COLO829 (cell line): ENCODE measurements around the gene LRBA.

ENCODE experiments used
- DNase-seq: peaks from one replicate; pipeline ENCODE4 v3.0.0; 2012; ENCODE audit warnings: low spot score

Gene LRBA

DNA sequence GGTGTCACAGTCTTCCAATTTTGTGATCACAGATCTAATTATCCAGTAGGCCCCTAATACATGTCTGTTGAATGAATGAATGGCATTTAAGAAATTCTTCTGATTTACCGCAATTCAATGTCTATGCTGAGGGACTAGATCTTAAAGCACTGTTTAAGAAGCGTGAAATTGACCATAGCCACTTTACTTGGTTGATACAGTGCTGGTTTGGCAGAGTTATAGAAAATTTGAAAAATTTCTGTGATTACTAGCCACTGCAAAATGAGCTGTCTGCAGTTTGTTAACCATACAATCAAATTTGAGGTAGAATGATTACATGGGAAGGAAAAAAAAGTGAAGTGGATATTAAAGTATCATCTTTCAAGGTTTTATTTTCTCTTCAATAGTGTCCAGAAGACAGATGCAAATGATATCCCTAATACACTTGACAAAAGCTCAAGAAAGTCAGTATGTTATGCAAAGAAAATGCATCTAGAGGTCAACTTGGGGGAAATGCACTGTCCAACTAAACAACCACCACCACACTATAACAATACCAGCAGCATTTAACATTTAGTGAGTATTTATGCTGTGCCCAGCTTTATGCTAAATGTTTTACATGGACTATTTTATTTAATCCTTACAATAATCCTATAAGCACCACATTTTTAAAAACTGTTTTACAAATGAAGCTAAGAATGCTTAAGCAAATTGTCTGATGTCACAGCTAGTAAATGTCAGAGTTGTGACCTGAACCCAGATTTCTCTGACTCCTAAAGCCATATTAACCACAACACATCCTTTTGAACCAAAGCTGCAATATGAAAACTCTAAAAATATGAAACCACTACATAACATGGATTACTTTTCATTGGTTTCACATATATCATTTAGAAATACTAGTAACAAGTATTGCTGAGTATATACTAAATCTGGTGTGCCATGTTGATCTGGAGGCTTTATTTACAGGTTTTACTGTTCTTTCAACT is 651.1 kb downstream of the LRBA start:
- DNase-seq, result no peak

- DNase-seq, result no peak
Observed at GRCh38 chr4:150358691-150359090, 656.4 kb downstream of the LRBA start.

DNA sequence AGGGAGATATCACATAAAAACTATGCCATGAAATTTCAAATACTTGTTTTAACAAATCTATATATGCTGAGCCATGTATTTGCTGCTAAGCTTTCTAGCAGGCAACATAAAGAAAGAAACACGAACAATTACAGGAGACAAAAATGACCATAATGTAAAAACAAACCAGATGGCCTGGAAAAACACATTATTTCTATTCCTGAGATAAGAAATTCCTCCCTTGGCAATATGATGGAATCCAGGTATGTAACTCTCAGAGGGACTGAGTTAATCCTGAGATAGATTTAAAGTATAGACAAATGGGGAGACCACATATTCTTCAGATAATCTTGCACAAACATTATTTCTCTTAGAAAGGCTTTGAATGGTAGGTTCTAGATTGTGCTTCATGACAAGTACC is 657.3 kb downstream of the LRBA start:
- DNase-seq, result no peak

- no peak for DNase-seq
Observed at GRCh38 chr4:150355858-150356455, 659.1 kb downstream of the LRBA start.

DNA sequence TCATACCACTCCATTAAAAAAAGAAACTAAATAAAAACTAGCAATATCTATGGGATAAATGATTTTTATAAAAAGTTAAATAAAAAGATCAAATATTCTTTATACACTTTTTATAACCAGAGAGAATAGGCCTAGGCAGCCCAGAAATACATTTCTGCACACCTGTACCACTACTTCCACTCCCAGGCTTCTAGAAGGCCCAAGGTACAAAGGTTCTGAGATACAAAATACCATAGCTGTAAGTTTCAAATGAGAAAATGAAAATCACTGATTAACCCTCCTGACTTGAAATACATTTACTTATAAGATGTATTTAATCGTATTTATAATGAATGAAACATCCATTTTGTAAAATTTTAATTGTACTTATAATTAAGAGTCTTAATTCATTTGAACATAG is 659.7 kb downstream of the LRBA start:
- DNase-seq, result no peak

DNA sequence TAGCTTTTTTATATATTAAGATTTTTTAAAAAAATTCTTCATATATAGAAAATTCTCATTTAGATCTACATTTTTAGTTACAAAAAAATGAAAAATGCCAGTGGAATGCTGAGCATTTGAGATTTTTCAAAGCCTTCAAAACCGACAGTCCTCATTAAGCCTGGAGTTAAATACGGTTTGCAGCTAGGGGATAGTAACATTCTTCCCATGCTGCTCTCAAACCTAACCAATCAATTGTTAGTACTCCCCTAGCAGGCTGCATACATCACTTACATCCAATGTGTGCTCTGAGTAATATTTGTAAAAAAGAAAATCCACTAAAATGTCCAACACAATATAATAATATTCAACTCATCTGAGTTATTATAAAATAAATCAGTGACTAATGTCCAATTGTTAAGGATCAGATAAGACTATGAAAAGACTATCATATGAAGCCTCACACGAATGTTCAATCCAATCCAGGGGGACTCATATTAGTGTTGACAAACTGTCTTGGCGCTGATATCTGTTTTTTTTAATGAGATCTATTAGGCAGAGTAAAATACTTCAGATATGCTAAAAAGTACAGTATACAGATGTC is 660.8 kb downstream of the LRBA start:
- no peak for DNase-seq

DNA sequence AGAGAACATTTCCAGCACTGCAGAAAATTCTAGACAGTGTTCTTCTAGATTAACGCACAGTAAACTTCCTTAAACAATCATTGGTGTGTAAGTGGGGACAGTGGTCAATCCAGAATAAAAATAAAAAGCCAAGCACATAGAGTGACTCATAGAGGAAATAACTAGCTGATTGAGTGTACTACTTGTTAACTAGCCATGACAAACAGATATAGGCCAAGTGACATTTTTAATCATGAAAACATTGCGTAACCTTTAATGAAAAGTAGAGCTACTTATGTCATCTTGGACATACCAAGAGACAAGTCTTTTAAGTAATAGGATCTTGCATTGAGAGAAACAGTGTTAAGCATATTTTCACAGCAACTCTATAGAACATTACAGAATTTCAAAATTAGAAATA is 667.0 kb downstream of the LRBA start:
- peak; percentile 10 for DNase-seq

GRCh38 chr4:150345207-150345744 is 669.8 kb downstream of the LRBA start:
- DNase-seq, result no peak

- DNase-seq, result no peak
Observed at GRCh38 chr4:150343796-150344195, 671.3 kb downstream of the LRBA start.

DNA sequence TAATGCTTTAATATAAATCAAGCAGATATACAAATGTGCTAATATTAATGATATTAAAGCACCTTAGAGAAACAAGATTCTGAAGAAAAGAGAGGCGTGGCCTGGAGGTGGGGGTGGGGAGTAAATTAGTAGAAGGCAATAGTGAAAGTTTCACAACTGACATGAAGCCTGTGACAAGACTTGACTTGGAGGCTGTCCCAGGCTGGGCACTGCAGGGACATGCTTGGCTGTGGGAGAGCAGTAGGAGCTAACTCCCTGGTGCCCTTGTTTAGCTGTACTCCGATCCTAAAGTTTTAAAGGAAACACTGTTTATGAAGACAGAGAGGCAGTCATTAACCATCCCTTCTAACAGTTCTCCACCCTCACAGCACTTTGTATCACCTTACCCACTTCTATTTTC is 672.1 kb downstream of the LRBA start:
- DNase-seq, result no peak

DNA sequence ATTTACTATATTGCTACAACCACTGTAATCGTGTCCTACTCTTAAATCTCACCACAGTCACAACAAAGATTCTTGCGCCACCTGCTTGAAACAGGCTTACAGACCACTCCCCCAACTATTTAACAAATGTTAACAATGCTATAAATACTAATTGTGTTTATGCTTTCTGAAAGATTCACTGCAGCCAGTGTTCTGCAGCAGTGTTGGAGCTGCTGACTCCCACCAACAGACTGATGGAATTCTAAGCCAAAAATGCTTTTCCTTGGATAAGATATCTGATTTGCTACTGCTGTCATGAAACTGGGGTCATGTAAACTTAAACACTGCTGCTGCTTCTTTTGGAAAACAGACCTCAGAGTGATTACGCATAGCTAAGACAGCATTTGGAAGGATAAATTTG is 677.4 kb downstream of the LRBA start:
- DNase-seq, result no peak

- no peak for DNase-seq
Observed at GRCh38 chr4:150336676-150337412, 678.2 kb downstream of the LRBA start.

GRCh38 chr4:150332961-150333360 is 682.1 kb downstream of the LRBA start:
- DNase-seq, result no peak

DNA sequence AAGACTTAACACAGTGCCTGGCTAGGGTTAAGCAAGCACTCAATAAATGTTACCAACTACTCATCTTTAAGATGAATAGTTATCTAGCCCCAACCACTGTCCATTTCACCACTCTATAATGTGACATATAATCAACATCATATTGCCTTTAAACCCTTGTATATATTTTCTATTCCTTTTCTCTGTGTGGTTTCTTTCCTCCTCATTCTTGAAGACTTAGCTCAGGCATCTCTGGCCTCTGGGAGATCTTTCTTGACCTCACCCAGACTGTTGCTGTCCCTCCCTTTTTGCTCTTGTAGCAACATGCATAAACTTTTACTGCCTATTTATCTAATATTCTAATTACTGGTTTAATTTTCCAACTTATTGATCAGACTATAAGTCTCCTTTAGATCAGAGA is 683.0 kb downstream of the LRBA start:
- no peak for DNase-seq

GRCh38 chr4:150329373-150329772 is 685.7 kb downstream of the LRBA start:
- DNase-seq, result no peak

GRCh38 chr4:150328496-150328895 is 686.6 kb downstream of the LRBA start:
- DNase-seq, result no peak

DNA sequence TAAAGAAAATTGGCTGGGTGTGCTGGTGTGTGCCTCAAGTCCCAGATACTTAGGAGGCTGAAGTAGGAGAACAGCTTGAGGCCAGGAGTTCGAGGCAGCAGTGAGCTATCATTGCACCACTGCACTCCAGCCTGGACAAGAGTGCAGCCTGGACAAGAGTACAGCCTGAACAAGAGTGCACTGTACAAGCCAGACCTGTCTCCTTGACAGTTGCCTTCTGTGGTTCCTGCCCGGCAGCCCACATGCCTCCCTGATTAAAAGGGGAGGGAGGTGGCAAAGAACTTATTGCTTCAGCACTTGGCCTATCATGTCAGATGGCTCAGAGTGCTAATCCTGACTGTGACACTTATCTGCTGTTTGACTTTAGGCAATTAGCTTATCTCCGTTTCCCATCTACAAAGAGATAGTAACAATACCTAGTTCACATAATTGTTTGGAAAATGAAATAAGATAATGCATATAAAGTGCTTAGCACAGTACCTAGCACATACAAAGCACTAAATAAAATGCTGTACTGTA is 687.8 kb downstream of the LRBA start:
- DNase-seq, result no peak

- DNase-seq, result no peak
Observed at GRCh38 chr4:150325872-150326271, 689.2 kb downstream of the LRBA start.

- no peak for DNase-seq
Observed at GRCh38 chr4:150323406-150324325, 691.4 kb downstream of the LRBA start.

DNA sequence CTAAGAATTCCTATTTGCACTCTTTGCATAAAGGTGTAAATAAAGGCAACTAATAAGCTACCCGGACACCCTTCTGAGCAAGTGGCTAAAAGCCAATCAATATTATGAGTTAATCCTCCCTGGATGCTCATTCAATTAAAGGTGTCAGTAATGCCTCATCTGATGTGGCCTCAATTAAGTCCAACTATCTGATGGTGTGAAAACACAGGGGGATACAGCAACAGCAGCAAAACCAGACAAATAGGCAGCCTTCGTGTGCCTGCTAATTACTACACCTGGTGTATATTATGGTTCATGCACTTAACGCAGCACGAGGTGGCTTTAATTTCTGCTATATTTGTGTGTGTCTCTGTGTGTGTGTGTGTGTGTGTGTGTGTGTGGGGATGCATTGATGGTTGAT is 692.4 kb downstream of the LRBA start:
- DNase-seq, result no peak

DNA sequence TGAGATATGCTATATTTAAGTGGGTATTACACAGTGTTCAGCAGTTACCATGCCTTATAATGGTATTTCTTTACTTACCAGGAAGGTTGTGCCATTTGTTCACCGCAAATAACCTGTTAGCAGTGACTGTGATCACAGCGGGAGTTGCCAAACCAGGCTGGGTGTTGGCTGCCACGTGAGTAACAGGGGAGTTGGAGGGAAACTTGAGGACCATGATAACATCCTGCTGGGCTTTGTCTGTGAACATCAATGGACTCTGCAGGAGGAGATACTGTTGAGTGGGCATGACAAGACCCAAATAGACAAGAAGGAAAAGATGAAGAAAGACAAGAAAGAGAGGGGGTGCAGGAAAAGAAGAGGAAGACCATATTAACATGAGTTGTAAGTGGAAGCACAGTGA is 694.0 kb downstream of the LRBA start:
- DNase-seq, result no peak
